AG04450 (cell line): ENCODE data around the gene UTY. TPM values are rescaled to one million over a fixed set of nuclear protein-coding genes. Genes with fewer than 3 reads are reported as not detected.
"Not testable (repeated sequence)": the region's sequence is repeated elsewhere in the genome, so short reads cannot be mapped to it uniquely, and the experiment has no call there.

Experiments used
- CTCF ChIA-PET: fragments of 300-600, 350-600 bp; formaldehyde crosslinking; extraction: SDS; loops from one replicate; lab custom pipeline; 2022; ENCODE audit warnings: antibody characterized with exemption, inconsistent platforms; lab: Charles Lee
- POLR2A ChIA-PET: fragments of 350-600 bp; formaldehyde crosslinking; extraction: SDS; loops from one replicate; lab custom pipeline; 2021; ENCODE audit warnings: antibody characterized with exemption, inconsistent platforms; lab: Yijun Ruan, JAX
- DNase-seq: peaks from one replicate; pipeline ENCODE4 v3.0.0-alpha.2; 2011; ENCODE audit warnings: low read depth, low spot score
- H3K27ac ChIP-seq: one replicate; pipeline ENCODE4 v1.5.1; 2012; ENCODE audit warnings: low read depth, low read length, control low read depth
- H3K27me3 ChIP-seq: one replicate; pipeline ENCODE4 v1.6.0; 2012; ENCODE audit warnings: low read length; ENCODE audit not compliant: control insufficient read depth, insufficient read depth
- H3K4me3 ChIP-seq: 2 replicates; pipeline ENCODE4 v1.5.1; 2011; ENCODE audit warnings: mild to moderate bottlenecking, low read depth, low read length, control low read depth
- H3K9me3 ChIP-seq: 2 replicates; pipeline ENCODE4 v1.5.1; 2012; ENCODE audit warnings: low read length; ENCODE audit not compliant: control insufficient read depth, insufficient read depth
- polyA plus RNA-seq: library from polyadenylated mRNA; depleted of rRNA; stranded (reverse); fragments of >200 nt; gene quantifications from 2 replicates; pipeline ENCODE4 v1.2.3, GENCODE V29; 2011
- TF ChIP-seq, protein P1 (sequence below): IDR thresholded peaks from 2 replicates; pipeline ENCODE4 v1.5.1; 2011; ENCODE audit warnings: low read depth, low read length, control low read depth, inconsistent platforms

UTY gene
- polyA plus RNA-seq, 1 experiment: 11.0 TPM

DNA sequence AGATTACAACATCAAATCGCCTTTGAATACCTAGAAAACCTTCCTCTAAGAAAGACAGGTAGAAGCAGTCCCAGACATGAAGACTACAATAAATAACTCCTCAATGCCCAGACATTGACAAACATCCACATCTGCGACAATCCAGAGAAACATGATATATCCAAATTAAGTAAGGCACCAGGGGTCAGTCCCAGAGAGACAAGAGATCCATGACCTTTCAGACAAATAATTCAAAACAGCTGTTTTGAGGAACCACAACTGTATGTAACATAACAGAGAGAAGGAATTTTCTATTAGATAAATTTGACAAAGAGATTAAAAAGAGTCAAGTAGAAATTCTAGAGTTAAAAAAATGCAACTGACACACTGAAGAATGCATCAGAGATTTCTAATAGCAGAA, 200.3 kb downstream of the UTY start:
- ChIA-PET POLR2A (no interaction called here), CTCF (no interaction called here)
- TF ChIP-seq, protein P1, sequence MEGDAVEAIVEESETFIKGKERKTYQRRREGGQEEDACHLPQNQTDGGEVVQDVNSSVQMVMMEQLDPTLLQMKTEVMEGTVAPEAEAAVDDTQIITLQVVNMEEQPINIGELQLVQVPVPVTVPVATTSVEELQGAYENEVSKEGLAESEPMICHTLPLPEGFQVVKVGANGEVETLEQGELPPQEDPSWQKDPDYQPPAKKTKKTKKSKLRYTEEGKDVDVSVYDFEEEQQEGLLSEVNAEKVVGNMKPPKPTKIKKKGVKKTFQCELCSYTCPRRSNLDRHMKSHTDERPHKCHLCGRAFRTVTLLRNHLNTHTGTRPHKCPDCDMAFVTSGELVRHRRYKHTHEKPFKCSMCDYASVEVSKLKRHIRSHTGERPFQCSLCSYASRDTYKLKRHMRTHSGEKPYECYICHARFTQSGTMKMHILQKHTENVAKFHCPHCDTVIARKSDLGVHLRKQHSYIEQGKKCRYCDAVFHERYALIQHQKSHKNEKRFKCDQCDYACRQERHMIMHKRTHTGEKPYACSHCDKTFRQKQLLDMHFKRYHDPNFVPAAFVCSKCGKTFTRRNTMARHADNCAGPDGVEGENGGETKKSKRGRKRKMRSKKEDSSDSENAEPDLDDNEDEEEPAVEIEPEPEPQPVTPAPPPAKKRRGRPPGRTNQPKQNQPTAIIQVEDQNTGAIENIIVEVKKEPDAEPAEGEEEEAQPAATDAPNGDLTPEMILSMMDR: no peak
- H3K27ac ChIP-seq: no peak overlapping the region
- no peak overlapping the region for H3K4me3 ChIP-seq
- H3K9me3 ChIP-seq: no peaks in the 10 kb centered on the region
- no peak for DNase-seq
- H3K27me3 ChIP-seq: no peaks in the 10 kb centered on the region

DNA sequence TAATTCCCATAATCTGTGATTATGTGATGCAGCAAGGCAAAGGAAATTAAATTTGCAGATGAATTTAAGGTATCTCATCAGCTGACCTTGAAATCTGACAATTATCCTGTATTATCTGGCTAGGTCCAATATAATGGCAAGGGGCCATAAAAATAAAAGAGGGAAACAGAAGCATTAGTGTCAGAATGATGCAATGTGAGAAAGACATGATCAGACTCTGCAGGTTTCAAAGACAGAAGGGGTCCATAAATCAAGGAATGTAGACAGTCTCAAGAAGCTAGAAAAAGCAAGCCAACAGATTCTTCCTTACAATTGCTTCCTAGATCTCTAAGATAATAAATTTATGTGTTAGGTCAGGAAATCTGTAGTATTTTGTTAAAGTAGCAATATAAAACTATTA, 208.1 kb downstream of the UTY start:
- Histone ChIP-seq H3K27me3 (no peaks in the 10 kb centered on the region), H3K27ac (no peak overlapping the region), H3K9me3 (no peaks in the 10 kb centered on the region), H3K4me3 (no peak overlapping the region)
- ChIA-PET POLR2A (no interaction called here), CTCF (no interaction called here)
- no peak for DNase-seq
- TF ChIP-seq, protein P1: no peak

DNA sequence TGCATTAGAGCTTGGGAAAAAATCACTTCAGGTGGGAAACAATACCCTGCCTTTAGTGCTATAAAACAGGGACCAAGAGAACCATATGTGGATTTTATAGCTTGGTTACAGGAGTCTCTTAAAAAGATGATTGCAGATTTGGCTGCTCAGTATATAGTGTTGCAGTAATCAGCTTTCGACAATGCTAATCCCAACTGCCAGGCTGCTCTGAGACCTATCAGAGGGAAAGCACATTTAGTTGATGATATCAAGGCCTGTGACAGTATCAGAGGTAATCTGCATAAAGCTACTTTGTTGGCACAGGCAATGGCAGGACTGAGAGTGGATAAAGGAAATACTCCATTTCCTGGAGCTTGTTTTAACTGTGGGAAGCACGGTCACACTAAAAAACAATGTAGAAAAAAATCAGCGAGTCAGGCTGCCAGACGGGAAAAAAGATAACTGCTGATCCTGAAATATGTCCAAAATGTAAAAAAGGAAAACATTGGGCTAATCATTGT, 225.8 kb downstream of the UTY start:
- POLR2A ChIA-PET, H3K4me3 ChIP-seq, CTCF ChIA-PET, H3K27ac ChIP-seq, H3K27me3 ChIP-seq, H3K9me3 ChIP-seq, DNase-seq: not testable (repeated sequence)

DNA sequence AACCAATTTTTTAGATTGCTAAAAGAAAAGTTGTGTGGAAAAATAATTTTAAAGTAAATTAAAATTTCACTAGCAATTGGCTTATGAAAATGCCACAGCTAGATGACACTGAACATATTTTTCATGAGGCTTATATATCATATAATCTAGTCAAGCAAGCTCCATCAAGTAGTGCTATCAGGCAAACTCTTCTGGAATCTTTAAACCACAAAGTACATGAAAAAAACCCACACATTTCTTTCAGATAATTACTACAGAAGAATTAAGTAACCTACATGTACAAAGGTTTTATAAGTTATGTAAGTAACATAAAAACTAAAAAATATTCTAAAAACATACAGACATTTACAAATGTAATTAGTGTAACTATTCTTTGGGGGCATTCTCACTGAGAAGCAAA, 229.4 kb downstream of the UTY start:
- CTCF ChIA-PET: no interaction called here
- POLR2A ChIA-PET: no interaction called here
- TF ChIP-seq, protein P1: no peak
- H3K4me3 ChIP-seq: no peak overlapping the region
- H3K27me3 ChIP-seq: no peaks in the 10 kb centered on the region
- no peaks in the 10 kb centered on the region for H3K9me3 ChIP-seq
- no peak overlapping the region for H3K27ac ChIP-seq
- DNase-seq: no peak

DNA sequence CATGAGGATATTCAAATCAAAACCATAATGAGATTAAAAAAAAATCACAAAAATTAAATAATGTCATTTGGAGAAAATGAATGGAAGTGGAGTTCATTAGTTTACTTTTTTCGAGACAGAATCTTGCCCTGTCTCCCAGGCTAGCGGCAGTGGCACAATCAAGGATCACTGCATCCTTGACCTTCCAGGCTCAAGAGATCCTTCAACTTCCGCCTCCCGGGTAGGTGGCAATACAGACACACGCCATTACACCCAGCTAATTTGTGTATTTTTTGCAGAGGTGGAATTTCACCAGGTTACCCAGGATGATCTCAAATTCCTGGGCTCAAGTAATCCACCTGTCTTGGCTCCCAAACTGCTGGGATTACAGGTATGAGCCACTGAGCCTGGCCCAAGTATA, 236.1 kb downstream of the UTY start:
- no peak for DNase-seq
- Histone ChIP-seq H3K27me3 (no peaks in the 10 kb centered on the region), H3K9me3 (no peaks in the 10 kb centered on the region), H3K27ac (no peak overlapping the region), H3K4me3 (no peak overlapping the region)
- TF ChIP-seq, protein P1: no peak
- ChIA-PET CTCF (no interaction called here), POLR2A (interaction anchor here (0.7 kb wide), 1 partner anchor 9 kb away, joined by 3 read pairs; no protein-coding TSS in a partner anchor)
